ENCODE data around the gene FAM135A.
"Not testable (repeated sequence)": the region's sequence is repeated elsewhere in the genome, so short reads cannot be mapped to it uniquely, and the experiment has no call there.

DNA sequence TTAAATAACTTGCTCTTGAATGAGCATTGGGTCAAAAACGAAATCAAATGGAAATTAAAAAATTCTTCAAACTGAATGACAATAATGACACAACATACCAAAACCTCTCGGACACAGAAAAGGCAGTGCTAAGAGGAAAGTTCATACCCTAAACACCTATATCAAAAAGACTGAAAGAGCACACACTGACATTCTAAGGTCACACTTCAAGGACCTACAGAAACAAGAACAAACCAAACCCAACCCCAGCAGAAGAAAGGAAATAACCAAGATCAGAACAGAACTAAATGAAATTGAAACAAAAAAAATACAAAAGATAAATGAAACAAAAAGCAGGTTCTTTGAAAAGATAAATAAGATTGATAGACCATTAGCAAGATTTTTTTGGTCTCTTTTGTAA lies 194.1 kb downstream of the FAM135A start:
- not testable (repeated sequence) for TF ChIP-seq CTCF, POLR2A (IDR thresholded peaks at IDR 0.05)

Measured in testis (tissue), 2 donors.